Muscle of back (tissue), 11 donors: ENCODE measurements around the gene SWT1. TPM values are rescaled to one million over a fixed set of nuclear protein-coding genes. Genes with fewer than 3 reads are reported as not detected.
A peak's percentile ranks its signal among the peaks of the same experiment; 100 is the strongest.
"Not testable (repeated sequence)": the region's sequence is repeated elsewhere in the genome, so short reads cannot be mapped to it uniquely, and the experiment has no call there.

Source experiments
- DNase-seq, 3 donors: peaks; one replicate each; pipeline versions ENCODE4 v3.0.0 to v3.0.0-alpha.2; 2013
- polyA plus RNA-seq, 10 donors: library from polyadenylated mRNA; unstranded; fragments of 120-200 nt; gene quantifications; one replicate each; pipeline ENCODE4 v1.2.1, GENCODE V29; 2013; ENCODE audit not compliant: insufficient read length in 10 of 10

Gene SWT1
- polyA plus RNA-seq, 10 donors = 5.0 to 8.7 (median 6.7) TPM

DNA sequence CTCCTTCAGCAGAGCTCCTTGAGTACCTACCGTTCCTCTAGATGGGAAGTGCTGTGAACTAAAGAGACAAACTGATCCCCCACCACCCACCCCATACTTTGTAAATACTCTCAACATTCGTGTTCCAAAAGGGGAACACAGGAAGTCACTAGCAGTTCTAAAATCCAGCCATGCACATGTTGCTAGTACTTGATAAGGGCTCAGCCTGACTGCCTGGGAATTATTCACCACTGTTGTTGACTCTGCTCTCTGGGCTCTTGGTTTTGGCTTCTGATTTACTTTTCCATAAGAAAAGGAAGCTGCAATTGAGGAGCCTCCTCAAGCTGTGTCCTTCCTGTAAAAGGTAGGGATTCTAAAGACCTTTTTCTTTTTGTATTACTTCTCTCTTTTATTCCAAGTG is 92.6 kb downstream of the SWT1 start:
- no peak for DNase-seq

DNA sequence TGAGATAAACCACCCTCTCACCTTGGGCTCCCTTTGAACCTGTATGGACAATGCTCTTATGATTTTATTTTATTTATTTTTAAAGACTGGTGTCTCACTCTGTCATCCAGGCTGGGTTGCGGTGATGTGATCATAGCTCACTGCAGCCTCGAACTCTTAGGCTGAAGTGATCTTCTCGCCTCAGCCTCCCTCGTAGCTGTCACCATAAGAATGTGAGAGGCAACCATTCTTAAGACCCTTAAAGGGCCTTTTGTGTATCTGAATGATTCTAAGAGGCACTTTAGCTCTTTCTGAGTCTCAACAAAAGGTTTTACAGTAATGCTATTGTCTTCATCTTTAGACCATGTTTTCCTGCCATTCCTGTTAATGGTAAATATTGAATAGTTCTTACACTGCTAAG is 93.1 kb downstream of the SWT1 start:
- DNase-seq = no peak

- DNase-seq = not testable (repeated sequence)
These were observed 95.0 kb downstream of the SWT1 start for GRCh38 chr1:185251928-185252327.

DNA sequence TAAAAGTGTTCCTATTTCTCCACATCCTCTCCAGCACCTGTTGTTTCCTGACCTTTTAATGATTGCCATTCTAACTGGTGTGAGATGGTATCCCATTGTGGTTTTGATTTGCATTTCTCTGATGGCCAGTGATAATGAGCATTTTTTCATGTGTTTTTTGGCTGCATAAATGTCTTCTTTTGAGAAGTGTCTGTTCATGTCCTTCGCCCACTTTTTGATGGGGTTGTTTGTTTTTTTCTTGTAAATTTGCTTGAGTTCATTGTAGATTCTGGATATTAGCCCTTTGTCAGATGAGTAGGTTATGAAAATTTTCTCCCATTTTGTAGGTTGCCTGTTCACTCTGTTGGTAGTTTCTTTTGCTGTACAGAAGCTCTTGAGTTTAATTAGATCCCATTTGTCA is 95.4 kb downstream of the SWT1 start:
- not testable (repeated sequence) for DNase-seq

GRCh38 chr1:185255595-185255994 is 98.6 kb downstream of the SWT1 start:
- DNase-seq = not testable (repeated sequence)

DNA sequence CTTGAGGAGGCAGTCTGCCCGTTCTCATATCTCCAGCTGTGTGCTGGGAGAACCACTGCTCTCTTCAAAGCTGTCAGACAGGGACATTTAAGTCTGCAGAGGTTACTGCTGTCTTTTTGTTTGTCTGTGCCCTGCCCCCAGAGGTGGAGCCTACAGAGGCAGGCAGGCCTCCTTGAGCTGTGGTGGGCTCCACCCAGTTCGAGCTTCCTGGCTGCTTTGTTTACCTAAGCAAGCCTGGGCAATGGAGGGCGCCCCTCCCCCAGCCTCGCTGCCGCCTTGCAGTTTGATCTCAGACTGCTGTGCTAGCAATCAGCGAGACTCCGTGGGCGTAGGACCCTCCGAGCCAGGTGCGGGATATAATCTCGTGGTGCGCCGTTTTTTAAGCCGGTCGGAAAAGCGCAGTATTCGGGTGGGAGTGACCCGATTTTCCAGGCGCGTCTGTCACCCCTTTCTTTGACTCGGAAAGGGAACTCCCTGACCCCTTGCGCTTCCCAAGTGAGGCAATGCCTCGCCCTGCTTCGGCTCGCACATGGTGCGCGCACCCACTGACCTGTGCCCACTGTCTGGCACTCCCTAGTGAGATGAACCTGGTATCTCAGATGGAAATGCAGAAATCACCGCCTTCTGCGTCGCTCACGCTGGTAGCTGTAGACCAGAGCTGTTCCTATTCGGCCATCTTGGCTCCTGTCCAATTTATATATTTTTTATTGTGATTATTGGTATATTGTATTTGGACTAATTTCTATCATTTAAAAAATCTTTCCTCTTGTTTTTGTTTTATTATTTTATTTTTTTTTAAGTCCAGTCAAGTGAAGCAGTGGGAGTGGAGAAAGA is 100.4 kb downstream of the SWT1 start:
- not testable (repeated sequence) for DNase-seq

GRCh38 chr1:185257950-185258208 is 100.9 kb downstream of the SWT1 start:
- DNase-seq = no peak

GRCh38 chr1:185258676-185259075 is 101.7 kb downstream of the SWT1 start:
- DNase-seq = no peak

- no peak for DNase-seq
These were observed 103.6 kb downstream of the SWT1 start for GRCh38 chr1:185260611-185261010.

DNA sequence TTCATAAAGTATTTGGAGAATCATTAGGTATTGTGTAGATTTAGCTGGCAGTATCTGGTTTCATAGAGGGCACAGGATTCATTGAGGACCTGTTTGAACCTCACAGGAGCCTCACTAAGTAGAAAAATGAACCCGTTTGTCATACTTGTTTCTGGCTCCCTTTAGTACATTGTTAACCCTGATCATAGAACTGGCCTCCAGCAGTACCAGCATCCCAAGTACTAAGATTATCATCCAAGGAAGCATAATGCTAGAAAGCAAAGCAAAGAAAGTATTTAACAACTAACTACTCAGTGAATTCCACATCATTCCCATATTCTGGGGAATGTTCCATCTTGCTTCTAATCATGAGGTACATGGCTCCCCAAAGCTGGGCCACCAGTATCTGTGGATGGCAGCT is 105.2 kb downstream of the SWT1 start:
- DNase-seq = no peak

- DNase-seq = no peak
These were observed 106.3 kb downstream of the SWT1 start for GRCh38 chr1:185263292-185263691.

DNA sequence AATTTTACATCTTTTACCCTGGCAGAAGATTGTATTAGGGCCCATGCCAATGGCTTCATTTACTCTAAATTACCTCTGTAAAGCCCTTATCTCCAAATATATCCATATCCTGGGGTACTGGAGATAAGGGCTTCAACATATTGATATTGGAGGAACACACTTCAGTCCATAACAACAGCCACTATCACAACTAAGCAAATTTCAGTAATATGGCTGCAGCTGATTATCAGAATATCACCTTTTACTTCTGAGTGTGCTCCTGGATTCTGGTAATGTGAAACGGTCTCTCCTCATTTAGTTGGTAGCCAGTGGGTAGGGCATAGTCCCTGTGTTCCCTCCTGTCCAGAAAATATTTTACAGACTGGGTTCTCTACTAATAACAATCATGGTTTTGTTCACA is 106.8 kb downstream of the SWT1 start:
- no peak for DNase-seq

GRCh38 chr1:185265314-185265713 is 108.3 kb downstream of the SWT1 start:
- no peak for DNase-seq

DNA sequence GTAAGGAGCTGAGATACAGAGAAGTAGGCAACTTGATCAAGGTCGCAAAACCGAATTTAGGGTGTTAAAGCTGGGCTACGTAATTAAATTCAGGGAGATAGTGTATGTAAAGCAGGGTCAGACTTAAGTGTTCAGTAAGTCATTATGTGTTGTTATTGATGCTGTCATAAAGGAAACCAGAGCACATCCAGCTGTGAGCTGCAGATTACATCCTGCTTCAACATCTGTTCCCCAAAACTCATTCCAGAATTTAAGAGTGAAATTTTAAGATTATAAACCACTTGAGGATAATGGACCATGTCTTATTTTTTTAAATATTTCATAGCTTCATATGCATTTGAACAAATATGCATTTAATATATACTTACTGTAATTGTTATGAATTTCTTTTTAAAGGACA is 110.3 kb downstream of the SWT1 start:
- peak in 2 of 3 donors; percentile 27 to 44 for DNase-seq

DNA sequence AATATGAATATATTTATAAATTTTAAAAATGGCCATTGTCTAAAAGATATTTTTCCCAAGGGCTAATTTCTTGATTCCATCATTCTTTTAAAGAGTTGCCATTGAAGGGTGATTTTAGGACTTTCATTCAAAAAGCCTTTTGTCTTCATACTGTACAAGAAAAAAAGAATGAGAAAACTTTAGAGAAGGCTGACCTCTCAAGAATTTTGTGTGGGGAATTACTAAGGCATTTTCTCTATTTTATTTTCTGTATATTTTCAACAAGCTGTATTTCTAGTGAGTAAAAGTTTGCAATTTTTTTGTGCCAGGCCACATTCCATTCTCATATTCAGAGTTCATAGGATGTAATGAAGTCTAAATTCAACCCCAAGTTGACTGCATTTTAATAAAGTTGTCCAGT is 110.7 kb downstream of the SWT1 start:
- DNase-seq = no peak

DNA sequence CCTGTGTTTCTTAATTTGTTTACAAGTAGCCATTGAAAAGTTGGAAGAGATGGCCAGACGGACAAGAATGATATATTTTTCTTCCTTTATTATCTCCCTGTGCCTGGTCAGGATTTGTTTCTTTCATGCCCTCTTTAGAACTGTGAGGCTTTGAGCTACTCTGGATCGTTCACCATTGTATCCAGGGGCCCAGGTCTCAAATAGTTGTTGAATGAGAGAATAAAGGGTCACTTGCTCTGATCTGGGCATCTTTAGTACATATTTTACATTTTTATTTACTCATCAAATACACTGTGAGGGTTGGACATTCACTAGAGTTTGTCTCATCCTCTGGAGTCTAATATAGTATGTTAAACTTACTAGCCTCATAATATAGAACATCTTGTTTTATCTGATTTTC is 111.4 kb downstream of the SWT1 start:
- DNase-seq = no peak

GRCh38 chr1:185271921-185272320 is 115.0 kb downstream of the SWT1 start:
- no peak for DNase-seq

DNA sequence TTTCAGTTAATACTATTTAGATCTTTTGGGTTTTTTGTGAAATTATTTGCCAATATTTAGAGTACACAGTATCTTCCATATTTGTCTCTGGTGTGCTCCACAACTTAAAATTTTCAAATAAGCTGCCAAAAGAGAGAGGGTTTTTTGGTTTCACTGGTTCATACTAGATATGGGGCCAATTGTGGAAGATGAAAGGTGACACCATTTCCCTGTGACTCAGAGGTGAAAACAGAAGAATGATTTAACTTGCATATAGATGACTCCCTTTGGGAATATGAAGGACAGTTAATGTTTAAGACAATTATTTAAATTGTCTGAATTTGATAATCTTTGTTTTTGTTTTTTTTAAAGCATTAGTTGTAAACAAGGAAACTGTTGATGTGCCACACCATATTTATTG is 122.6 kb downstream of the SWT1 start:
- DNase-seq = no peak

- no peak for DNase-seq
These were observed 123.6 kb downstream of the SWT1 start for GRCh38 chr1:185280589-185280988.

GRCh38 chr1:185281245-185281644 is 124.3 kb downstream of the SWT1 start:
- DNase-seq = no peak

DNA sequence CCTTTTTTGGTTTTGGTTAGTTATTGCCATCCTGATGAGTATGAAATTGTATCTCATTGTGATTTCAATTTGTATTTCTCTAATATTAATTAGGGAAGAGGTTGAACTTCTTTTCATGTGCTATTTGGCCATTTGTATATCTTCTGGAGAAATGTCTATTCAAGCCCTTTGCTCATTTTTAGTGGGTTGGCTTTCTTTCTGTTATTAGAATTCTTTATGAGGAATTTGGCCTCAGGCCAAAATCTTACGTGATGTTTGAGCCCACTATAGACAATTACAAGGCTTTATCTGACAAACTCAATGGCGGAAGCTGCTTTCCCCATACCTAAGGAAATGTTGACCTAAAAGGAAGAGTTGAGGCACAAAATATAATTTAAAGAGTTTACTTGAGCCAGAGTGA is 127.1 kb downstream of the SWT1 start:
- no peak for DNase-seq

DNA sequence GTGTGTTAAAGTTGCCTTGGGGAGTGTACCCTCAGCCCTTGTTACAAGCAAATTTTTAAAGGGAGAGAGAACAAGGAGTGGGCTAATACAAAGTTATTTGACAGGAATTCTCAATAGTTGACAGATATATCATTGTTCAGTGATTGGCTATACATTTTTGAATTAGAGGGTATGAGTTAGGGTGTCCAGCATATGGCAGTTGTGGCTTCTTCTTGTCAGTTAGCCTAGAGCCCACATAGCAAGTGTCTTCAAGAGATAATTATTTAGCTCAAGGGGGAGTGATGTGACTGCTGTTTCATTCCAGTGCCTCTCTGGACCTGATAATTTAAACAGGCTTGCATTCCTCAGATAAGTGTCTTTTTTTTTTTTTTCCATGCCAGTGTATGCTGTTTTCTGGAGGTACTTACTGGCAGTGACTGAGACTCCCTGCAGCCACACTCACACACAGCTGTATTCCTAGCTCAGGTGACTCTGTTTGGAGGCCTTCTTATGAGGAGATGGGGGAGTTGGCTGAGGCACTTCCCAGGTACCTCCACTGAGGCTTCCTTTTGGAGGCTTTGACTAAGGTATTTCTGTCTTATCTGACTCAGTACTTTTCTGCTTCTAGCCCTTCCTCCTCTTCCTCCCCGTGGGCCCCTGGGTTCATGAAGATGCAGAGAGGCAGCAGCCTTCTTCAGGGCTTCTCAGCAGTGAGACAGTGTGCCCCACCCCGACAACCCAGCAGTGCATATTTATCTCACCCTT is 127.7 kb downstream of the SWT1 start:
- no peak for DNase-seq

DNA sequence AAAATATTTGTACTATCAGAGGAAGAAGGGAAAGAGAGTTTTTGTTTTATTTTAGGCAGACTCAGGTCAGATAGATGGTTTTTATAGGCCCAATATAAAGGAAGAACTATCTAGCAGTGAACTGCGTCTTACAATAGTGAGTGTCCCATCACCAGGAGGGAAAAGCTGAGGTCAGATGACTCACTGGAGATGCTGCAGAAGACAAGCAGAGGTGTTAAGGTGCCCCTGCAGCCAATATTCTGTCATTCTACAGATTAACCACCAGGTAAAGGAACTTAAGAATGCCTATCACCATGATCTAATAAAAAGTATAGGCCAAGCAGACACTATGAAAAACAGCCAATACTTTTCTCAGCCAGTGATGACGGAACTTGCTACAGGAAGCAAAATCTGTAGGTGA is 130.5 kb downstream of the SWT1 start:
- DNase-seq = no peak

DNA sequence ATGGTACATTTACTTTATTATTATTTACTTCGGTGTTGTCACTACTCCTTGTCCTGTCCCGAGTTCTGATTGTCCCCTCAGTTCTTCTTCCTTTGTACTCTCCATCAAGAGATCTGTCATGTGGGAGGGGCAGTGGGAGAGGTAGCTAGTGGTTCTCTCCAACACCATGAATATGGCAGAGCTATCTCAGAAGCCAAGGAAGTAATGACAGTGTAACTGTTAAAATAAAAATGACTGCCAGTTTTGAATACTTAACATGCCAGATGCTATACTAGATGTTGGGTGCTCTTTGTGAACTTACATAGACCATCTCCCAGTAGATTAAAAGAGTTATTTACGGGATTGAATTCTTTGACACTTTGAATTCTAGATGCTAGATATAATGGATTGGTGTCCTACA is 131.5 kb downstream of the SWT1 start:
- no peak for DNase-seq
